ENCODE results near the gene KLHDC7B.
A peak's percentile ranks its signal among the peaks of the same experiment; 100 is the strongest.

KLHDC7B gene

GRCh38 chr22:50545522-50546325 is at the start of gene KLHDC7B:
Gene KLHDC7B (plus strand): TSS chr22:50545899. CDS start chr22:50546244, 345 bp downstream.
- peak; percentile 41 for DNase-seq

DNA sequence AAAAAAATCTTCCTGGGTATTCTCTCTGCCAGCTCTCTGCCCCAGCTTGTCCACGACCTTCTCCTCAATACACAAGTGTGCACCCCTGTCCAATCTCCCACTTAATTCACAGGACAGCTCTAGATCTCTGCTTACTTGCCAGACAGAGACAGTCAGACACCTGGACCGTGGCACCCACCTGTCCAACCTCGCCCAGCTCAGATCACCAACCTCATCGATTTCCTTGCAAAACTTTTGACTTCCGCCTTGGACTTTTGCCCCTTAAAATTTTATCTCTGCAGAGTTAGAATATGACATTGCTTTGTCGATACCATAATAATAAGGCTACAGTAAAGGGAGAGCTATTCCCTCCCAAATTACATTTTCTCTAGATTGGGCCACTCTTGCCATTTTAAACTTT is 48.6 kb upstream of the KLHDC7B start:
- DNase-seq, result no peak

GRCh38 chr22:50498322-50498890 is 47.3 kb upstream of the KLHDC7B start:
- DNase-seq, result peak; percentile 79

- DNase-seq, result no peak
These were observed 45.2 kb upstream of the KLHDC7B start for GRCh38 chr22:50500452-50500851.

DNA sequence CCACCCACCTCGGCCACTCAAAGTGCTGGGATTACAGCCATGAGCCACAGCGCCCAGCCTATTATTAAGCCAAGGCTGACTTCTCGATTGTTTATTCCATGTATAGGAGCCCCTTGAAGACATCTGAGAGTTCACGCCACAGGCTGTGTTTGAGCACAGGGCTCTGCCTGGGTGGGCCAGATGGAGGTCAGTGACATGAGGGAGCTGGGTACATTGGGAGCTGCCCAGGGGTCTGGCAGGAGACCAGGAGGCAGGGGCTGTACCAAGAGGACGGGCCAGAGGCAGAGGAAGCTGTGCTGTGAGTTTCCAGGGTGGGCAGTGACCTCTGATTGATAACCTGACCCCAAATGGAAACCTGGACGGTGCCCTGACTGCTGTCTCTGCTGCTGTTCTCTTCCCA is 43.6 kb upstream of the KLHDC7B start:
- DNase-seq, result no peak

- DNase-seq, result no peak
These were observed 42.8 kb upstream of the KLHDC7B start for GRCh38 chr22:50502628-50503474.

DNA sequence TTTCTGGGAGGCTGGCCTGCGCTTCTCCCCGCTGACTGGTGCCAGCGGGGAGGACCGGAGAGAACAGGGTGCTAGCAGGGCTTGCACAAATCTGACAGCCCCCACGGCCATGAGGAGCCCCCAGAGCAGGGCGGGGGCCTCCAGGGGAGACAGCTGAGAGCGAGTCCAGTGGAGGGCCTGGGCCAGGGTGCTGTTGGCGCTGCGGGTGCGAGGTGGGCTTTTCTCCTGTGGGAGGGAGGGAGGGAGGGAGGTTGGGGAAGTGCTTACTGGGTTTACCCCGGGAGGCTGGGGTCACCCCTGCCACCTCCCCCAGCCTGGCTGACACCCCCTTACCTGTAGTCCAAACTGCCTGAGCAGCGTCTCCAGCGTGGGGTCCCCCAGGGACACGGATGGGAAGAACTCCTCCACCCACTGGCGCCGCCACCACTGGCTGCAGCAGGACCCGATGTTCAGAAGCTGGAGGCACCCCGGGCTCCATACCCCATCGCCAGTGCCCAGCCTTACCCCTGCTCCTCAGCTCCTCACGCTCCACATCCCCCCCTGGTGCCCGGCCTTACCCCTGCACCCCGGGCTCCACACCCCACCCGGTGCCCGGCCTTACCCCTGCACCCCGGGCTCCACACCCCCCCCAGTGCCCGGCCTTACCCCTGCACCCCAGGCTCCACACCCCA is 42.1 kb upstream of the KLHDC7B start:
- peak; percentile 38 for DNase-seq

- DNase-seq, result no peak
These were observed 41.1 kb upstream of the KLHDC7B start for GRCh38 chr22:50504369-50505211.

- no peak for DNase-seq
These were observed 40.4 kb upstream of the KLHDC7B start for GRCh38 chr22:50505276-50505775.

- no peak for DNase-seq
These were observed 39.7 kb upstream of the KLHDC7B start for GRCh38 chr22:50505776-50506610.

DNA sequence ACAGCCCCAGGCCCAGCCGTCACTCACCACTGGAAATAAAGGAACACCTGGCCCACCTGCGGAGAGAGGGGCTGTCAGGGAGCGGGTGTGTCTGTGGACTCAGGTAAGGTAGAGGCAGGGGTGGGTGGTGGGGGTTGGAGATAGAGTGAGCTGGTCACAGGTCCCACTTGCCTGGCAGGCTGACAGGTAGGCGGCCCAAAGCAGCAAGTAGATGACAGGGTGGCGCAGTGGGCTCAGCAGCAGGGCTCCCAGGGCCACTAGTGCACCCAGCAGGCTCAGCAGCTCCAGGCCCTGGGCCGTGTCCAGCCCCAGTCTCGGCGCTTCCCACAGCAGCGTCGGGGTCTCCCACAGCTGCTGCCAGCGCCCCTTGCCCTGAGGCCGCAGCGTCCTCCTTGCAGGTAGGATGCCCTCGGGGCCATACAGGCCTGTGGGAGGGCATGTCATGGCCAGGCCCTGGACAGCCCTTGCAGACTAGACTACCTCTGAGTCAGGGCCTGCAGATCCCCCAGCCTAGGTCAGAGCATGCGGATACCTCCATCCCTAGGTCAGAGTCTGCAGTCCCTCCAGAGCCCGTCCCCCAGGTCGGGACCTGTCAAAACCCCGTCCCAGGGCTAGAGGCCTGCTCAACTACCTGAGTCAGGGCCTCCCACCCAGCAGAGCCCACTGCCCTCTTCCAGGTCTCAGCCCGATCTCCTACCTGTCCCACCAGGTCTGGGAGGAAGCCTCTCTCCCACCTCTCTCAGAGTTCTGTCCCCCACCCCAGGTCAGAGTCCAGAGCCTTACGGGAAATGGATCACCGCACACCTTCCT is 38.9 kb upstream of the KLHDC7B start:
- no peak for DNase-seq

GRCh38 chr22:50507421-50507990 is 38.2 kb upstream of the KLHDC7B start, which contains the start of gene LMF2:
Gene LMF2 (minus strand): TSS chr22:50507702. CDS start chr22:50507675, 27 bp downstream.
- peak; percentile 94 for DNase-seq

GRCh38 chr22:50507991-50508884 is 37.5 kb upstream of the KLHDC7B start, which contains the start of gene NCAPH2:
Gene NCAPH2 (plus strand): TSS chr22:50508224. CDS start chr22:50508338, 114 bp downstream.
- DNase-seq, result peak; percentile 98

DNA sequence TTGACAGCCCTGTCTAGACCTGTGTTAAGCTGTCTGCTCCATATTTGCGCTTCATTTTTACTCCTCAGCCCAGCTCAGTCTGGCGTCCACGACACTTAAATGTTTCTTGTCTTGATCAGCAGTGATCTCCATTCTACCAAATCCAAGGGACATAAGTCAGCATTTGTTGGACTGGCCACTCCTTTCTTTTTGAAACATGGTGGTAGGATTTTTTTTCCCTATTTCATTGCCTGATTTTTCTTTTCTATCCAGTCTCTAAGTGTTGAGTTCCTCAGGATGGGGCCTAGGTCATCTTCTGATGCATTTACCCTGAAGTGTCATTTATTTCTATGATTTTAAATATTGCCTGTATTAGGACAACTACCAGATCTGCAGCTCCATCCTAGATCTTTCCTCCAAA is 36.8 kb upstream of the KLHDC7B start:
- no peak for DNase-seq

GRCh38 chr22:50513175-50513574 is 32.5 kb upstream of the KLHDC7B start:
- no peak for DNase-seq

- no peak for DNase-seq
These were observed 29.6 kb upstream of the KLHDC7B start for GRCh38 chr22:50516068-50516467.

DNA sequence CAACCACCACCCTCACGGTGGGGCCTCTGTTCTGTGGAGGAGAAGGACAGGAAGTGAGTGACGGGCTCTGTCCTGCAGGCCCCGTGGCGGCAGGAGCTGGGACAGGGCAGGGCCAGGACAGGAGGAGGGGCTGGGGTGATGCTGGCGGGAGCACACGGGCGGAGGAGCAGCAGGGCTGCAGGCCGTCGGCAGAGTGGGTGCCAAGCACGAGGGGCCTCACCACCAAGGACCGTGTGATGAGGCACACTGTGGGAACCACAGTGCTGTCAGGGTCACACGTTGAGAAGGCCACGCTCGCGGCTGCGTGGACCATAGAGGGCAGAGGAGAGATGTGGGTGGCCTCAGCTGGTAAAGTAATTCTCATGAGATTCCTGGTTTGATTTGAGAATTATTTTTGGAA is 28.8 kb upstream of the KLHDC7B start:
- DNase-seq, result no peak
